Amygdala (tissue), 56 donors: ENCODE measurements around the gene ZIC1.

ENCODE experiments used
- DNase-seq, 56 donors: peaks; one replicate each; lab custom pipeline; 2025; lab: John Stamatoyannopoulos, UW

ZIC1 gene

DNA sequence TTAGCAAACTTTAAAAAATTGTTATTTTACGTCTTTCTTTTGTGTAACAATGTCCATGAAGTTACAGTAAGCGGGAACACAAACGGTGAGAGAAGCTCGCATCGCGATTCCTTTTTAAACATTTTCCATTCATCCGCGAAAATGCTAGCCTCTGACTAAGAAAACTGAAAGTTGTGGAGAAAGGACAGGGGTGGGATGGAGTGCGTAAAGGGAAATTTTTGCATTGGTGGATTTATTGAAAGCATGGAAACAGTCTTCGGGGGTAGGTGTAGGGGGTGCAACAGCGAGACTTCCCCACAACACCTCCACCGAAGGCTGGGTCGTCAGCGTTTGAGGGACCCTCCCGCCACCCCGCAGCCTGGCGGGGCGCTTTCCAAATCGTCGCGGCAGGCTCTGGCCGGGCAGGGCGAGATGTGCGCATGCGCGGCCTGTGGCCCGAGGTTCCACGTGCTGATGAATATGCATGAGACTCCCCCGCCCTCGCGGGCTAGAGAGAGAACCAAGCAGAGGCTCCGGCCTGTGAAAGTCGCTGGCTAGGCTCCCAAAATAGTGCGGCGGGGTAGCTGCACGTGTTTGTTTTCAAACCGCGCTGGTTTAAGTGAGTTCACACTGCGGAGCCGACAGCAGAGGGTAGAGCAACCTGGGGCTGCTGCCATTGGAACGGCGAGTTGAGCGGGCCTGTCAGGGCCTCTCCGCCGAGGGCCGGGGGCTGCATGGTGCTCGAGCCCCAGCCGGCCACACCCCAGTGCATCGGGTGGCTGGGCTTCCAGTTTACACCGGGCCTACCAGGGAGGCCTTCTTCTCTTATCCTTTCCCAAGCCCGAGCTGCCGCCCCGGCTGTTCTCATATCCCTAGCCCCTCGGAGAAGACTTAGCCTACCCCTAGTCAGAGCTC lies 9.9 kb downstream of the ZIC1 start:
- DNase-seq, result peak in 49 of 56 donors; percentile 5 to 90 (median 49)

GRCh38 chr3:147419781-147420224 lies 10.6 kb downstream of the ZIC1 start:
- no peak for DNase-seq

- no peak for DNase-seq
These were observed 11.4 kb downstream of the ZIC1 start for GRCh38 chr3:147420353-147421183.

DNA sequence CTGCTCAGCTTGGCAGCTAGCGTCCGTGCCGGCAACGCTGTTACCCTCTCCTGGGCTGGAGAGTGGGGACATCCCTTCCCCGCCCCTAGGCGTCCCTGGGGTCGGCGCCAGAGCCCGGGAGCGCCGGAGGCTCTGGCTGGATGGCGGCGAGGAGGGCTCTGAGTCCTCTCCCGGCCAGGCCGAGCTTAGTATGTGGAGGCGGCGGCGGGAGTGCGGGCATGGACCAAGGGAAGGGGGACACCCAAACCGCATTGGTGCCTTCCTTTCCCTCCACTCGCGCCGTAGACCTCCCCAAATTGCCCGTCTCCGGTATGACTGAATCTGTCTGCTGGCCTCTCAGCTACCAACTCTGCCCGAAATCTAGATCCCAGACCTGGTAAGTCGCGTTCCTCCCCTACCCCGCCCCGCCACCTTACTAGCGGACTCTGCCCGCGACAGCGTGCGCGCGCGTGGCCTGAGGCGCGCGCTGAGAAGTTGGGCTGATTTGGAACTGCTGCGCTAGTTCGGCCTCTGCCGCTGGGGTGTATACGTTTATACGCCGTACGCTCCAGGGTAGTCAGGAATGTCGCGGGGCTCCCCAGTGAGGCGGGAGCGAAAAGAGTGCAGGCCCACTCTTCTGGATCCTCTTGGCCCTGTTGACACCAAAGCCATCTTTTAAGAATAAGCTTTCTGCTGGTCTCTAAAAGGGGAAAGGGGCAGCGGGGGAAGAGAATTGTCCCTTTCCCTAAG lies 12.2 kb downstream of the ZIC1 start:
- no peak for DNase-seq

GRCh38 chr3:147422196-147422595 lies 13.0 kb downstream of the ZIC1 start:
- DNase-seq, result no peak

- DNase-seq, result no peak
These were observed 13.7 kb downstream of the ZIC1 start for GRCh38 chr3:147422601-147423536.

DNA sequence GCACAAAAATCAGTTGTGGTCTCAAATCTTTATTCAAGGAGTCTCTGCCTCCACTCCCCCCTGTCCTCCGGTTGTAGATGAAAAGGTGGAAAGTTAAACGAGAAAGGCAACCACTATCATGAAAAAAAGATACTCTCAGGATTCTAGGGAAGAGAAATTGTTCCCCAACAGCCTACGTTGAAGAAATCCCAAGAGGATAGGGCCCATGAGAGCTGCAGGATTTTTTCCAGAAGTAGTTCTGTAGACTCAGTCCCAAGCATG lies 14.3 kb downstream of the ZIC1 start:
- DNase-seq, result no peak

DNA sequence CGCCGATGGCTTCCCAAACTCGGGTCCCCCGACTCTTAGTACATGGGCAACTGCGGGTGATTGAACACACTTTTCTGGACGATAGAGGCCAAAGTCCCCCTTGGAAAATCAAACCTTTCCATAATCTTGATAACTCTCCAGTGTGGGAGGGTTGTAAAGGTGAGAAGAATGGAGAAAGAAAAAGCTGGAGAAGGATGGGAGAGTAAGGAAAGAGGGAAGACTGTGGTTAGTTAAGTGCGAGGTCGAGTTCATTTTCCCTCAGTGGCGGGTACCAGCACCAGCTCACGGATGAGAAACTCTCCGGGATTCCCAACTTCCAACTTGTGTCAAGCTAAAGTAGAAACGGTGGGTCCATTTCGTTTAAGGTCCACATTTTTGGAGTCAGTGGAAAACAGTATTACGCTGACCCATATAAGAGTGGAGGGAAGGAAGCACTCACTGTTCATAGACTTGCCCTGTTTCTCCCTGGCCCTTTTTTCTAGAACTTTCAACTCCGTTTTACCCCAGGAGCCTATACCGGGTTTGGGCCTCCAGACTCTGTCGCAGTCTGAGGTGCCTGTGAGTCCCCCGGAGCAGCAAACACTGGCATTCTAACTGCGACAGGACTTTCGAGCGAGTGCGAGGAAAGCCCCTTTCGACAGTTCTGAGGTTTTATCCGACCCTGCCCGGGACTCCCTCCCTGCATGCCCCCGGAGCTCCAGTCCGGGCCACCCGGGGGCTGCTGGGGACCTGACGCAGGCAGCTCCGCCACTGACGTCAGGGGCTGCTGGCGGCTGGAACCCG lies 14.8 kb downstream of the ZIC1 start:
- no peak for DNase-seq

GRCh38 chr3:147424581-147425387 lies 15.6 kb downstream of the ZIC1 start:
- DNase-seq, result no peak

- no peak for DNase-seq
These were observed 16.3 kb downstream of the ZIC1 start for GRCh38 chr3:147425388-147425850.

DNA sequence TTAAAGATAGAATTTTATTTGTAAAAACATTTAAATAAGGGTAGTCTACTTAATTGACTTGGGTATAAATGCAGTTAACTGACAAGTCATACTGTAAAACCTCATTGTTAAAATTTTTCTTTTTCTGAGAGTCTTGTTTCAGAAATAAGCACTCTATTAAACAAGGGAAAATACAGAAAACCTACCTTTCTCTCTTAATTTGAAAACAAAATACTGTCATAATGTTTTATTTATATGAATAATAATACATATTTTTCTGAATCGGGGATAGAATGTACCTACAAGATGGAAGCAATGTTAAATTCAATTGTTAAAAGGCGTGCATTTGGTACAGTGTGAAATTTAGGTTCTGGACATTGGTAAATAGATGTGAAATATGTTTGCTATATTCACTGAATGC lies 17.8 kb downstream of the ZIC1 start:
- no peak for DNase-seq

DNA sequence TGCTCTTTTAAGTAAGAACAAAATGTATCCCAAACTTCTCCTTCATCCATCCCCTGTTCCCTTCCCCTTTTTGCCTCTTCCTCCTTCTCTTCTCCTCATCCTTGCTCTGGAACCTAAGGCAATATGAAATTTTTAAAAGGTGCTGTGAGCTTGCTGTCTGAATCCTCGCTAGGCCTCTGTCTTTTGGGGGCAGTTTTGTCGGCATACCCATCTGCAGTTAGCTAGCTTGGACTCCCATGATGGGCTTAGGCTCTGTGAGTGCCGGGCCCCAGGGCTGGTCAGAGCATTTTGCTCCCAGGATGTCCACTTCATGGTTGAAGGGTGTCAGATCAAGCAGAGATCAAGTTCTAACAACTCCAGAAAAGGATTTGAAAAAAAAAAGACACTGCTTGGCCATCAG lies 18.6 kb downstream of the ZIC1 start:
- DNase-seq, result no peak

DNA sequence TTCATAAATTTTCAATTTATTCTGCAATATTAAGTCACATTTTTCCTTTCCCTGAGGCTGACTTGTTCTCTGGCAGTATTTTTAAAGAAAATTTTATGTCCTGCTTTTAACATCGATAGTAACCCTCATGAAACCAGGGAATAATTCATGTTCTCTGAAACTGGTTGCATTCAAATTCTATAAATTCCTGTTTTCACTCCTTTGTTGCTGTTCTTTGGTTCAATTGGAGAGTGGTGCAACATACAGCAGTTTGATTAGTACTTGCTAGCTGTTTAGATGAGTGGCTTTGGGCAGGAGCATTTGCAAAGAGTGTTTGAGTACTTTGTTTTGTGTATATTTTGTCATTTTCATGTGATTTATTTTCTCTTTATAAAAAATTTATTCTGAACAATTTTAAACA lies 19.2 kb downstream of the ZIC1 start:
- no peak for DNase-seq

- DNase-seq, result no peak
These were observed 19.6 kb downstream of the ZIC1 start for GRCh38 chr3:147428754-147429153.

DNA sequence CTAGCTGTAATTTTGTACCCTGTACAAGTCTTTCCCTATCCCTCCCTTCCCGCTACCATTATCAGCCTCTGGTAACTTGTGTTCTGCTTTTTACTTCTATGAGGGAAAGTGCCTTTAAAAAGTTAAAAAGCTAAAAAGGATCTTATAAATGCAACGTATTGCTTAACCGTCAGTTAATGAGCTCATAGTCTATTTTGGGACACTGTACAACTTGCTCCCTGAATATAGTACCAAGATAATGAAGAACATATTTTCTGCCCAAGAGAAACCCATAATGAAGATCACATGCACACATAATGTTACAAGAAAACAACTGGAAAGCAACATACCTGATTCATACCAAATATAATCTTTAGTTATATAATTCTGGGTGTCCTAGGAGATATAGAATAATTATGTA lies 22.6 kb downstream of the ZIC1 start:
- DNase-seq, result no peak

DNA sequence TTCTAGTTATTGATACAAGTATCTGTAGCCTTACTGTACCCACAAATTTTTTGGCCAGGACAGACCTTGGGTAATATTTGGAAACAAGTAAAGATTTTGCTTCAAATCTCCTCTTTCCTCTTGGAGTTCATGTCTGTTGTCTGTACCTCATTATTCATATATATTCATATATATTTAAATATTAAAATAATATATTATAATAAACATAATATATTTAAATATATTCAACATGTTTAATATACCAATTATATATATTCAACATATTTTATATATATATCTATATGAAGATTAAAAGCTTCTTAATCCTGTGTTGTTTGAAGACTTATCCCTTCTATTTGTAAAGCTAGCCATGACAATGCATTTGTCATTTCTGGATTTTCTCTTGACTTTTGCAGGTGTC lies 38.1 kb downstream of the ZIC1 start:
- no peak for DNase-seq

GRCh38 chr3:147449669-147450068 lies 40.5 kb downstream of the ZIC1 start:
- DNase-seq, result no peak

DNA sequence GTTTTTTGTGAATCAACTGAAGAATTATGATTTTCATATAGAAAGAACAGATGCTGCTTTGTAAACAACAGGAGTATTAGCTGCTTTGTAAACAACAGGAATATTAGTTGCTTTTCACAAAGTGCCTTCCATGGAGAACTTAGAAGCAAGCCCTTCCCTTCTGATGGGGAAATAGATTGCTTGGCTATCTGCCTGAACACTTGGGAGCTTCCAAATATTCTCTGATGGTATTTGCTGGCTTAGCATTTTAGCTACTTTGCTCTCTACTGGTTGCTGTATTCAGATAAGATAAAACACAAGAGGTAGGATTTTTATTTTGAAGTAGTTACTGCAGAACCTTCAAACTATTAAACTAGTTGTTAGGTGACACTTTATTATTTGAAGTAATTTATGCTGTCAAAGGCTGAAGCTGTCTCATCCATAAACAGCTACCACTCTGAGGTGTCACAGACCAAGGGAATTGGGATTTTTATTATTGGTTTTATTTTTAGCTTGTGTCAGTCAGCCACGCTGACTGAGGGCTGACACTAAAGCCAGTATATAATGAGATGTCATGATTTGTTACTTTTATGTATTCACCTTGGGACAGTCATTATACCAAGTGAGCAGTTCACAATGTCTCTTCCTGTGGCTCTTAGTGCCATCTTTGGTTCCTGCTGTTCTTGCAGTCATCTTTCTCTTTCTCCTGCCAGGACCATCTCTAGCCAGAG lies 50.0 kb downstream of the ZIC1 start:
- DNase-seq, result no peak
